Stimulated activated CD8-positive, alpha-beta memory T cell treated with anti-CD3 and anti-CD28 coated beads, Interleukin-15, amount 100 ng/mL, for 1 hour (primary cell): ENCODE results near the gene ARSB.

Experiments
- DNase-seq: peaks from one replicate; pipeline ENCODE4 v3.0.0-alpha.2; 2020; ENCODE audit warnings: low read depth

The ARSB gene

DNA sequence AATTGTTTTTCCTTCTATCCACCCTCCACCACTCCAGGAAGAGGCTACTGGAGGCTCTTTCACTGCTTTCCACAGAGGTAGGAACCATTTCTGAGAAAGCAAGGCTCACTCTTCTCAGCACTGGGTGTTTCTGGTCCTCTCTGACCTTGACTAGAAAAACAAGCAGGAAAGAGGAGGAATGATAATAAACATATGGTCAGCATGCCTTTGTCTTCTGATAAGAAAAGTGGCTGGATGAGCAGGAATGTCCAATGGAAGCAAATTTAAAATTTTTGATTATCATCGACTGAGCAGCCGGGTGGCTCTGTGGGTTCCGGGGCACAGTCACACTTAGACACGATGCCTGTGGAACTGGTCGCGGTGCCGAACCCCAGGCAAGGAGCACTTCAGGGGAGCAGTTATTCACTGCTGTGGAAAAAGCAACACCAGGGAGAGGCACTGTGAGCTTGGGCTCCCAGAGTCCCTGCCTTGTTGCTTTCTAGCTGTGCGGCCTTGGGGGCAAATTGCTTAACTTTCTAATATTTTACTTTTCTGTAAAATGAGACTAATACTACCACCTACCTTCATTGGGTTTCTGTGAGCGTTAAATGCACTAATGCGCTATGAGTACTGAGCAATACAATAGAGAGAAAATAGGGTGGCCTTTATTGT, 179.5 kb downstream of the ARSB start:
- DNase-seq: no peak

DNA sequence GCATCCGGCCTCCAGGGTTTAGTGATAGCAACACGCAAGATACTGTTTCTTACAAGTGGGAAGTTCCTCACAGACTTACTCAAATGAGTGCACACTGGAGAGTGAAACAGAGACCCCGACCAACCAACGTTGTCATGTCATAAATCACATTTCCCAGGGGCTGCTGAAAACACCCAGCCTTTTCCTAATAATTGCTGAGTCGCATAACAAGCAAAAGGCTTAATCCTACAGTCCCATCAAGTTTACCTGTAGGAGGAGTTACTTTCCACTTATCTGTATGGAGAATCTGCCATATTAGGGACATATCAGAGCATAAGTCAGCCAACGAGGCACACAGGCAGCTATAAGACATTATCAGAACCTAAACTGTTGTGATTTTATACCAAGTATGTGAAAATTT, 180.1 kb downstream of the ARSB start:
- DNase-seq: no peak

DNA sequence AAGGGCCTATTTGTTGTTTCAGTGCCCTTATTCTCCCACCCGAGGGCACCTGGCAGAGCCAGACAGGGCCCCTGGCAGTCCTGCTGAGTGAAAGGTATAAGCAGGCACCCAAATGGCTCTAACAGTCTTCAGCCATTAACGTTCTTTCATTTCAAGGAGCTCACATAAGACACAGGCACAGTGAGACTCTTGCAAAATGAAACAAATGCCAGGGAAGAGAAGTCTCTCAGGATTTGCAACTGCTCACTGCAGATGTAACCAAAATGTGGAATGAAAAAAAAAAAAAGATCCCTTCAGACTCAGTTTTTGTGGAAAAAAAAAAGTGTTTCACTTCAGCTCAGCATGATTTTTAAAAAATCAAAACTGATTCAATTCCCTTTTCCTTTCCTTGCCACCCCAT, 181.2 kb downstream of the ARSB start:
- DNase-seq: no peak

DNA sequence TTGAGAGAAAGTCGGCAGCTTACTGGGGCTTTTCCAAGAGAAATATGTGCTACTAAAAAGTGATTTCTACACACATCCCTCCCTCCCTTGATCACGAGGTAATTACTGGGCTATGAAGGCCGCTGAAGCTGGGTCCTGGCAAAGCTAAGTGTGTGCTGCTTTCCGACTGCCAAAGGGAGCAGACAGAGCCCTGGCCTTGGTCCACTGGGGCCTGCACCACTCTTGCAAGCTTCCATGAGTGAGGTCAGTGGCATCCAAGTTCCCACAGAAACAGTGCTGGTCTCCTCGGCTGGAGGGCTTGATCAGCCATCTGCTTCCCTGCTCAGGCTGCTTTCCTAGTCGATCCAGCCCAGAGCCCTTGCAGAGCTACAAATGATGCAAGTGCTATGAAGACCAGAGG, 181.8 kb downstream of the ARSB start:
- DNase-seq: no peak

DNA sequence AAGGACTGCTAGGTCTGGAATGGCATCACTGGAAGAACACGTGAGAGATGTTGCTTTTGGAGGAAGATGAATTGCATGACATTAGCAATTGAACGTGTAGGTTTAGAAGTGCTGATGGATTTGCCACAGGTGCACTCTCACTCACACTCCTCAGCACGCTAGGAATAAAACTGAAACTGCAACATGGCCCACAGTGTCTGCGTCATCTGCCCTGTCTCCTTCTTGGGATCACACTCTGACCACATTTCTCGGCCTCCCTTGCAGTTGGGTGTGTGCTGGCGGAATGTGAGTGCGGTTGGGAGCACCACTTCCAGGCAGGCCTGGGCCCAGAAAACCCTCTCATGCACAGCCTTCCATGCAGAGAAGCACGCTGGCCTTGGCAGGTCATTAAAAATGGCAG, 183.7 kb downstream of the ARSB start:
- no peak for DNase-seq

DNA sequence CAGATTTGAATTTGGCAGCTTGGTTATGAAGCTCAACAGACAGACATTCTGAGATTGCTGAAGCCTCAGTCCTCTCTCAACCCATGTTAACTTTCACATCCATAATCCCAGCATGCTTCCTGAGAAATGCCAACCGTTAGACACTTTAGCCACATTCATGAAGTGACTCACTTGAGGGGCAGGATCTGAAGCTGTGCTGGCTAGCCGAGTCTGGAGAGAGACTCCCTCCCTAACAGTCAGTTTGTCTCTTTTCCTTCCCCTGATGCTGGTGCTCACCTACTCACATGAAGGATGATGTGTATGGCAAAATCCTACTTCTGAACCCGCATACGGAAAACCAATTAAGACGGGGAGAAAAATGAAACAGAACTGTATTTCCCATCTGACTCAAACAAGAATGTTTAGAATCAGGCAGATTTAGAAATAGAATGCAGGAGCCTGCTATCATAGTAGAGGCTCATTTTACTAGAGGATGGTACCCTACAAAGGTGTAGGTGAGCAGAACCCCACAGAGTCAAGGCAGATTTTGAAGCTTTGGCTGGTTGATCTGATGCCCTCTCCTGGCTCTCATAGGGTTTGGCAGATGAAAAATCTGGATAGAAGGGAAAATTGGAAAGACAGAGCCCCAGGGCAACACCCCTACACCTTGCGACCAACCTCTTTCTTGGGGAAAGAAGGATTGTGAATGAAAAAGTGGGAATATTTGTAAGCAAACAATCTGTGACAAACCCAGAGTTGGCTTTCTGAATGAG, 185.7 kb downstream of the ARSB start:
- DNase-seq: no peak

DNA sequence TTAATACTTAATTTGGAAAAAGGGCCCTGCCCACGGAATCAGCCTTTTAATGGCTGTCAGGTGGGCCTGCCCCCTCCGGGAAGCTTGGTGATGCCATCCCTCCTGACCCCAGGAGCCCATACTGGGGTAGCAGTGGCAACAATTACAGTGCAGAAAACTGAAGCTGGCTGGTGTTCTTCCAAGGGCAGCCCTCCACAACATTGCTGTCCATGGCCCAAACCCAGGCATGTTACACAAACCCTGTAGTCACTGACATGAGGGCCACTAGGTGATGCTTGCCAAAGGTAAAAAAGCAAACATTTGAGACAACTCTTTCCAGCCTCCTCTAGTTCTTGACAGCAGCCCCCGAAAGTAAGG, 186.5 kb downstream of the ARSB start:
- no peak for DNase-seq

DNA sequence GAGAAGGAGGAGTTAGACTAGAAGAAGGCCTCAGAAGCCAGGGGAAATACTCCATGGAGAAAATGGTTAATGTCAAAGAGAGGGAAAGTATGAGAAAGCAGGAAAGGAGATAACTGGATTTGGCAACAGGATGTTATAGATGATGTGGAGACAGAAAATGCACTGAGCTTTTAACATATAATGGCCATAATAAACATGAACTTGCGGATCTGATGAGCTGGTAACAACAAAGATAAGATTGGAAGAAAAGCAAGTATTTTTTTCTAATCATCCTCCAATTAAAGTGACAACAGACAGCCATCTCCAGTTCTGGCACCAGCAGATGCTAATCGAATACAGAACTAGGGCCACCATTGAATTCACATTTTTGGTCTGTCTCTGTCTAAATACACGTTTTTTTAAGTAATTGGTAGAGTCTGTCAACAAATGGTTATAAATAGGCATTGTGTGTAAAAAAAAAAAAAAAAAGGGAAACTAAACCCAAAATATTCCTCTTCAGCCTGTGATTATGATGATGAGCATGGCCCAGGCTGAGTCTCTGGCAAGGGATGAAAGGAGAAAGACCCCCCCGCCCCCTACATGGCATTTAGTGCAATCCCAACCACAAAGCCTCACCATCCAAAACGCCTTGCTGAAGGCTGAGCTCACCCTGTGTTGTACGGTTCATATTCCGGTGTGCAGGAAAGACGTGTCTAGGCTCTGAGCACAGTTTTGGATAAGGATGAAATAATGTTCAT, 187.0 kb downstream of the ARSB start:
- DNase-seq: no peak

DNA sequence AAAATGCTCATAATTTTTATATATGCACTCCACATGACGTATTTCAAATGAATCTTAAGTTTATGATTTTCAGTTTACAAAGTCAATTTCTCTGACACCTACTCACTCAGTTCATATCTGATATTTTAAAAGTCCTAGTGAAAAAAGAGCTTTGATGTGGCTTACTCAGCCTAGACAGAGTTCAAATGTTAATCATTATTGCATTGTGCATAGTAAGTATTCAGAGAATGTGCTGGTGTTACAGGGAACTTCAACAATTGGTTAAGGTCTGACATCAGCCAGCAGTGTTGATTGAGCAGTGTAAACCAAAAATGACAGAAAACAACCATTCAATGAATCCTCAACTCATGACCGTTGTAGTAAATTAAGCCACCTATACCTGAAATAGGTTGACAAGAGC, 189.4 kb downstream of the ARSB start:
- DNase-seq: no peak

DNA sequence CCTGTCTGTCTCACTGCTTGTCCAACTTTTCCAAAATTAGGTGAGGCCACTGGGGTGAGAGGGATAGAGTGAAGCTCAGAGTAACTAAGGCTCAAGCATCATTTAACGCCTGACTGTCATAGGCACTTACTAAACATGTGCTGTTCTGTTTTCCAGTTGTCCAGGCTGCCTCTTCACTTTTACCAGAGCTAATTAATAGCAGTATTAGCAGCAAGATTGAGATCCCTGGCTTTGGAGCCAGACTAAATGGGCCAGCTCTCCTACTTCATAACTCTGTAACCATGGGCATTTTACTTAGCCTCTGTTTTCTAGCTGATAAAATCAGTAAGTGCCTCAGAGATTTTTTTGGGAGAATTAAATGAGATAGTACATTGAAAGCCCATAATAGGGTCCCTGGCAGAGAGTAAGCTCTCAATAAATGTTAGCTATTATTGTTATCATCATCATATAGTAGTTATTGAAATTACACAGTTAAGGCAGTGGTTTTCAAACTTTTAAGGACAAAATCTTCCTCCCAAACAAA, 190.4 kb downstream of the ARSB start:
- DNase-seq: no peak

DNA sequence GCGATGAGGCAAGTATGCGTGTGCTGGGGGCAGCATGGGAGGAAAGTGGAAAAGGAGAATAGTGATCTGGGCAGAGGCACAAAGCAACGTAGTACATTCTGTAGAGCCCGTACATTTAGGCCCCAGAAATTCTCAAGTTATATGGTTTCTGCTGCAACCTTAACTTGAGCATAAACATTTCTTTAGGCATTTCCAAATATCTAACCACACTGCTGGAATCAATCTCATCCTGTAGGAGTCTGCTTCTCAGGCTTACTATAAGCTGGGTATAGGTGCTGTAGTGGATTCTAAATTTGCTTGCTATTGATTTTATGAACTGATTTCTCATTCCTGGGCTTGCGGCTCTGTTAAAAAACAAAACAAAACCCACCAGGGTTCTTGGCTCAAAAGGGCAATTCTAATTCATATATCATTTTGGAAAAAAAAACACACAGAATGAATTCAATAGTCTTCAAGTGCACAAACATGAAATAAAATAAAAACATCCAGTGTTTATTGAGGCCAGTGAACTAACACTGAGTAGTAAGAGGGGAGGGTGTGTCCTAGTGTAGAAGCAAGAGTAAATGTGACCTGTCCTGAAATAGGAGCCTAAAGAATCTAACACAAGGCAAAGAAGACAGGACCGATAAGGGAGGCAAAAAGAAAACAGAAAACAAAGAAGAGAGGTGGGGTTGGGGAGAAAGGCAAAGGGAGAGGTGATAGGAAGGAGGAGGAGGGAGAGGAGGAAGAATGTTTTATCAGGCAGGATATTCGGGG, 191.0 kb downstream of the ARSB start:
- no peak for DNase-seq

DNA sequence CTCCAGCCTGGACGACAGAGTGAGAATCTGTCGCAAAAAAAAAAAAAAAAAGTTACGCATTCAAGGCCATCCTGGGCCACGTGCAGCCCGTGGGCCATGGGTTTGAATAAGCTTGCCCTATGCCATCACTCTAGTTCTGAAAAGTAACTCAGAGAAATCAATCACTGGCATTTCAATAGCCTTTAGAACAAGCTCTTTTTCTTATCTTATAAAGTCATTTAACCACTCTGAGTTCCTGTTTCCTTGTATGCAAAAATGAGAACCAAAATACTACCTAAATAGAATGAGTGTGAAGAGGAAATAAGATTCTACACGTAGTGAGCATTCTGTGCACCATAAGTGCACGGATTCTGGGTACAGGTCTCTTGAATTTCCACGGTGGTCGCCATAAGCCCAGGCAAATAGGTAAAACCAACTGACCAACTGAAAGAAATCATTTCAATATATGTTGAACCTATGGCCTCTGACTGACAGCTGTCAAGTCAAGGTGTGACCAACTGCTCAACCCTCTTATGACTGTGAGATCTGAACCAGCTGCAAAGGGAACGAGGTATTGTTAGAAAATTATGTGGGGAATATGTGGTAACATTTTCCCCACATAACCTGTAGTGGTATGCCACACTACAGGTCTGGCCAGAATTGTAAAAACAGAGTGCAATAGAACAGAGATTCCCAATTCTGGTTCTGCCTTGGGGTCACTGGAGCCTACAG, 192.6 kb downstream of the ARSB start:
- no peak for DNase-seq

DNA sequence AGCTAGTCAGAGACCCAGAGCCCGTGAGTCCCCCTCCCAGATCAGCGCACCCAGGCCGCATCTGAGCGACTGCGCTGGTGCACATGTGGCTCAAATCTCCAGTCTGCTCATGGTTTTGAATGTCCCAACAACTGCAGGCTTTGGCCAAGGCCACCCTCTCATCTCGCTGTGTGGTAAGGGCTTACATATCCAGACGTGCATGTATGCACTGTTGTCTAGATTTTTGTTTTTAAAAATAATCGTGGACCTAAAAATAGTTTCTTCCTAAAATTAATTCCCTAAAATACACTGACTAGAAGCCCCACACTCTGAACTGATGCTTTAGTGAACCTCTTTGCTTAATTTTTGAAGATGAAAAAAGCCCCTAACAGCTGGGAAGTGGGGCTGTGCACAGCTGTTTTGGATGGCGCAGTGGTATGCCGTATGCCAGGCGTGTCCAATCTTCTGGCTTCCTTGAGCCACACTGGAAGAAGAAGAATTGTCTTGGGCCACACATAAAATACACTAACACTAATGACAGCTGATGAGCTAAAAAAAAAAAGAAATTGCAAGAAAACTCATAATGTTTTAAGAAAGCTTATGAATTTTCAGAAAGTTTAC, 193.5 kb downstream of the ARSB start:
- no peak for DNase-seq

DNA sequence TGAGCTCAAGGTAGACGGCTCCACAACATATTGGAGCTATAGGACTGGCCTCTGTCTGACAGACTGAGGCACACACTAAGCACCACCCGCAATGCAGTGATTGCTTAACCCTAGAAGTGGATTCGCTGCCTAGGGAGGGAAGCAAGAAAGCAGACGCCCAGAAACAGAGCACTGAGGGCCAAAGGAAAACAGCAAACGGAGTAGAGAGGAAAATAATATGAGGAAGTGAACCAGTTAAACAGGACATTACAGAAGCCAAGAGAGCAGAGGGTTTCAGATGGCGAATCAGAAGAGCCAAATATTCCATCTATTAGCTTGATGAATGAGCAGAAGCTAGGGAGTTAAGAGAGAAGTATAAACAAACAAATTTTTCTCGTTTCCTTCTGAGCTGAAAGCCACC, 197.3 kb downstream of the ARSB start:
- DNase-seq: no peak

DNA sequence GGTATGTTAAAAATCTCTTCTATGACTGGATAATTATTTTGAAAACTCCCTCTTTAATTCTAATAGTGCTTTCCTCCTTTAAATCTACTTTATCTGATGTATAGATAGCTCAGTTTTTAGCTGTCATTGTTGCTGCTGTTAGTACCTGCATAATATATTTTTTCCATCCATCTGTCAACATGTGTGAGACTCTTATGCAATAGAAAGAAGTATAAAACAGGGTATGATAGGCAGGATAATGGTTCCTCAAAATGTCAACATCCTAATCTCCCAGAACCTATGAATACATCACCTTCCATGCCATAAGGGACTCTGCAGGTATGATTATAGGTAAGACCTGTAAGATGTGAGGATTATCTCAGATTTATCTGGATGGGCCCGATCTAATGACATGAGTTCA, 199.7 kb downstream of the ARSB start:
- no peak for DNase-seq

DNA sequence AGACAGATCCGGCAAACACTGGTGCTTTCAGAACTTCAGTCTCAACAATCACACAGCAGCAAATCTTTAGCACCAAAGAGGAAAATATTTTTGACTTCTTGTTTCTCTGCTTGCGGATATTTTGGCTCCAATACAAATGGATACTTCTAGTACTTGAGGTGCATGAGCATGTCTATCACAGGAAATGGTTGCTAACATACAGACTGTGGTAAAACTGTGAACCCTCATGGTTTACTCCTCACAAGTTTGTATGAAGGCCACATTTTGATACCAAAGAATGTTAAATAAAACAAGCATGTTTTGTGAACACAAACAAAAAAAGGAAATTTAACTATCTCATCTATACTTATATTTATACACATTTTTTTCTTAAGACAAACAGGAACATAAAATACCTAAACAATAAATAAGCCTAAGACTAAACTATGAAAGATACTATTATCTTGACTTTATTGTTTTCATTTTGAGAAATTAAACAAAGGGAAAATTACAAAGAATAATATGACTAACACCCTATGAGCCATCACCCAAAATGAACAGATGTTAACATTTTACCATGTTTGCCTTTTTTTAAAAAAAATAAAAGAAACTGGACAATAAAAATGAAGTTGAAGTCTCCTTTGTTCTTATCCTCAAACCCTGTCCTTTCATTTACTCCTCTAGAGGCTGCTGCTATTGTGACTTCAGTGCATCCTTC, 201.5 kb downstream of the ARSB start:
- no peak for DNase-seq

DNA sequence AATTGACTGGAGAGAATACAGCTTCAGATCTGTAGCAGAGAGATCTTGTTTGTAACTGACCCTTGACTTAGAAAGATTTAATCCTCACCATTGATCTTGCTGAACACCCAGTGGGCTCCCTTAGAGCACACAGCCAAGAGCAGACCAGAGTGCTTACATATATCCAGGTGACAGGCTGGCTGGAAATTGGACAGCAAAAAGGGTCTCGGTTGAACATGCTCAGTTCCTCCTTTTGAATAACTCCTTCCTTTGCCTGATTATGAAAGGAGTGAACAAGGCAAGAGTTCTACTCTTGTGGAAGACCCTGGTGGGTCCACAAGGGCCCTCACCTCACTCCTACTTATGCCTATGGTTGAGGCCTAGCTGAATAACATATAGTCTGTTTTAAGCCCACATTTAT, 202.4 kb downstream of the ARSB start:
- no peak for DNase-seq

DNA sequence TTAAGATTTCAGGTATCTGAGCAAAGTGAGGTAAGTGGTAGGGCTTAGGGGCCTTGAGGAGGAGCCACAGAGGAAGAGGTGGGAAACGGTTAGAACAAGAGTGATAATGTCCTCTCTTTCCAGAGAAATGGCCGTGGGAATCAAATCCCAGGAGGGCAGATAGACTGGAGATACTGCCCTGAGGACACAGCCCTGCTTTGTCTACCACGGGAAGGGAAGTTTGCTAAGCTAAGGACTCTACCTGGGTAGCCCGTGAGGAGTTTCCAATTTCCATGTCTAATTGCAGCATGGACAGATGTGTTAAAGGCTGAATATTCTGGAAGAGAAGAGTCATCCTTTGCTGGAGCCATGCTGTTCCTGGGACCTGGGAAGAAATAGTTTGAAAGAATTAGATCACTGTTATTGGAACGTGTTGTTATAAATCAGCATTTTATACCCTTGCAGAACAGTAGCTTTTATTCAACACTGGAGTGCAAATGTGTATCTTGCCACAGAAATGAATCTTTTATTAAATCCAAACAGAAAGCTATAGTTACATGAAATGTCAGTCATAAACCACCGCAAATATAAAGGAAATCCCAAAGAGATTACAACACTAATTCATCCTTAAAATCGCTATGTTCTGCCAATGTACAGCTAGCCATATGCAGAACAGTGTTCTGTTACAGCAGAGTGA, 203.4 kb downstream of the ARSB start:
- DNase-seq: no peak

DNA sequence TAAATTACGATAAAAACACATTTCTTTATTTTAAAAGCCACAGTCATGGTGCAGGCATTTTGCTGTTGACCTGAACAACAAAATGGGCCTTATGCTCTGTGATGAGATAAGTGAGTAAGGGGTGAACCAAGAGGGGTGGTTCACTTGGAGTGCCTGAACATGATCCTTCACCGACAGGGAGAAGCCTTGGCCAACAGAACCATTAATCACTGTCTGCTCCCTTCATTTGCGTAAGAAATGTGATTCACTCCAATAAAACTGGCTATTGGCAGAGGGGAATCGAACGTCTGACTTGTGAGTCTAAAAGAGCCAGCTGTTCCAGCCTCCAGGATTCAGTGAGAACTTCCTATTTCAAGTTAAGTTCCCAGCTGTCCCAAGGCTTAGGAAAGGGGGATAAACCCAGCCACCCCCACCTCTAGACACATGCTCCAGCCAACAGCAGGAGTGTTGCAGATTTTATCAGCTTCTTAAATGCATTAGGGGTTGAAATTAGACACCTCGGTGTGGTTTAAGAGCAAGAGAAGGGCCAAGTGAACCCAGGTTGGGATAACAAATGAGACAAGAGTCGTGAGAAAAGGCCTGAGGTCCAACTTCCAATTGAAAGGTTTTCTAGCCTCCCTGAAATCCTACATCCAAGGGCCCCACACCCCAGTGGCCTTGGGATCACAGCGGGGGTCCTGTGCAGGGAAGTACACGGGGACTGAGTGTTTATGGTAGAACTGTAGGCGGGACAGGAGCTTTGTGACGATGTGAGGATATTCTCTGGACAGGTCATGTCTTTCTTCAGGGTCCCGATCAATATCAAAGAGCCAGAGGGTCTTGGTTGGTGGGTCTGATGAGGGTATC, 205.1 kb downstream of the ARSB start:
- DNase-seq: no peak
